GM12865 (cell line): Measurements from ENCODE around the gene WDR86.

Experiments used
- DNase-seq: peaks from one replicate; pipeline ENCODE4 v3.0.0; 2010; ENCODE audit warnings: low read depth
- H3K4me3 ChIP-seq: 2 replicates; pipeline ENCODE4 v1.5.1; 2011; ENCODE audit warnings: mild to moderate bottlenecking, low read depth, low read length, control low read depth
- TF ChIP-seq, protein P1 (sequence below): IDR thresholded peaks from 2 replicates; pipeline ENCODE4 v1.5.1; 2011; ENCODE audit warnings: low read length, control low read depth, low read depth, inconsistent platforms; ENCODE audit not compliant: insufficient read depth; ENCODE audit errors: missing control alignments

WDR86 gene

DNA sequence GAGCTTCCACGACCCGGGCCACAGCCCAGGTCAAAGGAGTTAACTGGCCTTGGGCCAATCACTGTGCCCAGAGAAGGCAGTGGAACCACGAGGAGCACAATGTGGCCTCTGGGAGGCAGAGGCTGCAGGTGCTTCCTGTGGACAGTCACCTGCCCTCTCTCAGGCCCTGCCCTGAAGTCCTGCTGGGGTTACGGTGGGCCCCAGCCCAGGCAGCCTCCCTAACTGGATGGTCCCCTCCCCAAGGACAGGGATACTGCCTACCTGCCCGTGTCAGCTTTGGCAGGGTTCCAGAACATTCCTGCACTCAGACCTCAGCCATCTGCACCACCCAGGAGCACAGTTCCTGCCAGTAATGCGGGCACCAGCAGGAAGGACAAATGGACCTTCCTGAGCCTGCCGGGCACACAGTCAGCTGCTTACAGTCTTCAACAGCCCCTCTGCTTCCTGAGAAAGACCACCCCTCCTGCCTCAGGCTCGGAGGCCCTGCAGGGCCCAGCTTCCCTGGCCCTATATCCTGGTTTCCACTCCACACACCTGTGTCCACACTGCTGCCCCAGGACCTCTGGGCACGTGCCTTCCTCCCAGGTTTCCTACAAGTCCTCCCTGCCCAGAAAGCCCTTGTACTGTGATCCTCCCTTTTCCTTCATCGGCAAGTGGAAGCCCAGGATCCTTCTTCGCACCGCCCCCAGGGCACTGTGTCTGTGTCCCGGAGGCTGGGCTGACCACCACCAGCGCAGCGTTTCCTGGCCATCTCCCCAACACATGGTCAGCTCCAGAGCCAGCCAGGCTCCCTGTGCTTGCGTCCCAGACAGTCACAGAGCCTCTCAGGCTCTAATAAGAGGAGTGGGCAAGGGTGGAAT is 23.3 kb downstream of the WDR86 start:
- TF ChIP-seq, protein P1, sequence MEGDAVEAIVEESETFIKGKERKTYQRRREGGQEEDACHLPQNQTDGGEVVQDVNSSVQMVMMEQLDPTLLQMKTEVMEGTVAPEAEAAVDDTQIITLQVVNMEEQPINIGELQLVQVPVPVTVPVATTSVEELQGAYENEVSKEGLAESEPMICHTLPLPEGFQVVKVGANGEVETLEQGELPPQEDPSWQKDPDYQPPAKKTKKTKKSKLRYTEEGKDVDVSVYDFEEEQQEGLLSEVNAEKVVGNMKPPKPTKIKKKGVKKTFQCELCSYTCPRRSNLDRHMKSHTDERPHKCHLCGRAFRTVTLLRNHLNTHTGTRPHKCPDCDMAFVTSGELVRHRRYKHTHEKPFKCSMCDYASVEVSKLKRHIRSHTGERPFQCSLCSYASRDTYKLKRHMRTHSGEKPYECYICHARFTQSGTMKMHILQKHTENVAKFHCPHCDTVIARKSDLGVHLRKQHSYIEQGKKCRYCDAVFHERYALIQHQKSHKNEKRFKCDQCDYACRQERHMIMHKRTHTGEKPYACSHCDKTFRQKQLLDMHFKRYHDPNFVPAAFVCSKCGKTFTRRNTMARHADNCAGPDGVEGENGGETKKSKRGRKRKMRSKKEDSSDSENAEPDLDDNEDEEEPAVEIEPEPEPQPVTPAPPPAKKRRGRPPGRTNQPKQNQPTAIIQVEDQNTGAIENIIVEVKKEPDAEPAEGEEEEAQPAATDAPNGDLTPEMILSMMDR, result no peak
- H3K4me3 ChIP-seq, result no peak overlapping the region
- no peak for DNase-seq

DNA sequence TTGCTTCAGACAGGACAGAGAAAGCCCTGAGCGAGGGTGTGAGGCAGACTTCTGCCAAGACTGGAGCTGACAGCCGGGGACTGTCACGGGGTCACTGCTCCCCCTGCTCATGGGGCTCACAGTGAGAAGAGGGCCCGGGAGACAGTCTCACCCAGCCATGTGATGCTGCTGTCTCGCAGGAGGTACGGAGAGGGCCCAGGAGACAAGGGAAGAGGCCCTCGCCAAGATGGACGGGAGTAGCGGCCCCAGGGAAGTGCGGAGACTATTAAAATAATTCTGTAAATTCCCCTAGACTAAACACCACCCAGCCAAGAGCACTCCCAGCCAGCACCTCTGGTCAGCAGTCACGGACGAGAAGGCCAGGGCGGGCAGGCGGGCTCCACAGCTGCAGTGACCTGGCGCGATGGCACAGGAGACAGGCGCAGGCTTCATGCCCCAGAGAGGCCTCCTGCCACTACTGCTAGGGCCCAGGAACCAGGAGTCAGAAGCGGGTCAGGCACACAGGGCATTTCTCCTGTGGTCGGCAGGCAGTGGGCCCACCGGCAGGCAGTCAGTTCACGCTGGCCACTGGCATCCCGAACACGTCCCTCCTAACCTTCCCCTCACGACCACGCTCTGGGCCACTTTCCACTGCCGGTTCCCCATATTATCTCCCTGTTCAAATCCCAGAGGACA is 24.1 kb downstream of the WDR86 start:
- TF ChIP-seq, protein P1, result no peak
- no peak overlapping the region for H3K4me3 ChIP-seq
- DNase-seq, result no peak

DNA sequence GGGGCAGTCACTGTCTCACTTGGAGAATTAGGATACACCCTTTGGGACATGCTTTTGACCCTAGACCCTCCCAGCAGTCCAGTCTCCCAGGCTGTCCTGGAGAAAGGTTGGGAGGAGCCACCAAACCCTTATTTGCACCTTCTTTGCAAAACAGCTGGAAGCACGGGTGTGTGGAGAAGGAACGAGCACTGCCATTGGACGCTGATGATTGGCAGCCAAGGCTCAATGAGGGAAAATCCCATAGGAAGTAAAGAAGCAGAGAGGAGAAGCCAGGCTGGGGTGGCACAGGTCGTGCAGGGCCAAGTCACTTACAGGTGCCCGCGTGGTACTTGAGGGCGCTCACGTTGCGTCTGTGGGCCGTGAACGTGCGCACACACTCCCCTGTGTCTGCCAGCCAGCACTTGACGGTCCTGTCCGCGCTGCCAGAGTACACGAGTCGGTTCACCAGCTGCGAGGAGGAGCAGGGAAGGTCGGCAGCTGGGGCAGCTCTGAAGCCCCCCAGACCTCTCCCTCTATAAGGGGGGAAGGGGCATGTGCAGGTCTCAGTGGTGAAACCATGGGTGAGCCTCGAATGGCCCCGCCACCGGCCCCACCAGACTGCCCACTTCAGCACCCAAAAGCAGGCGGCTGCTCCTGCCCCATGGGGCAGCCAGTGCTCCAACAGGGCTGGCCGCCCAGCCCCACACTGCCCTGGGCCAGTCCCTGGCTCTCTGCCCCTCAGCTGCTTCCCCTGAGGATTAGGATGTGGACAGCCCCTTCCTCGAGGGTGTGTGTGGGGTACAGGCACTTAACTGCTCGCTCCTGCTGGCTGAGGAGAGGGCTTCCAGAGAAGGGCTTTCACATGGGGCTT is 24.8 kb downstream of the WDR86 start:
- TF ChIP-seq, protein P1, result no peak
- no peak overlapping the region for H3K4me3 ChIP-seq
- DNase-seq, result no peak

DNA sequence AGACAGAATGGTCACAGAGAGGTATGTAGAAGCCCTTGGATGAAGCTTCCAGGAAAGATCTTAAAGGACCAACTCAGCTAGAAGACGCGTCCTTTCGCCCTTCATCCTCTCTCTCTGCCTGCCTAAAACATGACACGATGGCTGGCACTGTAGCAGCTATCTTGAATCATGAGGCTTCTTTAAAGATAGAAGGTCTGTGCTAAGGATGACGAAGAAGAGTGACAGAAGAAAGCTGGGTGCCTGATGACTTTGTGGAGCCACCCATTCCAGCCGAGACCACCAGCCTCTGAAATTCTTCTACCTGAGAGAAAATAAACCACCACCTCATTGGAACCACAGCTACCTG is 25.5 kb downstream of the WDR86 start:
- TF ChIP-seq, protein P1, result no peak
- H3K4me3 ChIP-seq, result no peak overlapping the region
- no peak for DNase-seq

DNA sequence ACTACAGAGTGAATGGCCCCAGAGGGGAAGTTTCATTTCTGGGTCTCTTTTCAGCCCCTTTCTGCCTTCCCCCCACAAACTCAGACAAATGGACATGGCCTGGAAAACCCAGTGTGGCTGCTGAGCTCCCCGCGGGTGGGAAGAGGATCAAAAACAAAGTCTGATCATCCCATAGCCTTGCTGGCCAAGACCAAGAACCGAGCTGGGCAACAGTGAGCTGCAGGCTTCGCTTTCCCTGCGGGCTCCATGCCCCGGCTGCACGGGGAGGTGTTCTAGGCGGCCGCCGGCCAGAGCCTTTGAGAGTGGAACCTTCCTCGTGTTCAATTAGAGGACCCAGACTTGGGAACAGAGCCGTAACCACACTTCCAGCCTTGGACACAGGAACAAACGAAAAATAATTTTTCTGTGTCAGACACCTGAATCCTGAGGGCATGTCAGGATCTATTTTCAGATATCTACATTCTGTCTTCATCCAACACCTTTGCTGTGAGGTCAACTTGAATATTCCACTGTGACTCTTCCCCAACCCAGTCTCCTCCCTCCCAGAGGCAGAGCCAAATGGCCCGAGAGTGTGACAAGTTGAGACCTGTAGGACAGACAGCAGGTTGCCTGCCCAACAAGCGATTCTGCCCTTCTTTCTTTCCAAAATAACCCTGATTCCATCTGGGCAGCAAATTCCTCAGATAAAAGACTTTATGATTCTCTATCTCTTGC is 26.0 kb downstream of the WDR86 start:
- no peak for DNase-seq
- TF ChIP-seq, protein P1, result no peak
- no peak overlapping the region for H3K4me3 ChIP-seq

DNA sequence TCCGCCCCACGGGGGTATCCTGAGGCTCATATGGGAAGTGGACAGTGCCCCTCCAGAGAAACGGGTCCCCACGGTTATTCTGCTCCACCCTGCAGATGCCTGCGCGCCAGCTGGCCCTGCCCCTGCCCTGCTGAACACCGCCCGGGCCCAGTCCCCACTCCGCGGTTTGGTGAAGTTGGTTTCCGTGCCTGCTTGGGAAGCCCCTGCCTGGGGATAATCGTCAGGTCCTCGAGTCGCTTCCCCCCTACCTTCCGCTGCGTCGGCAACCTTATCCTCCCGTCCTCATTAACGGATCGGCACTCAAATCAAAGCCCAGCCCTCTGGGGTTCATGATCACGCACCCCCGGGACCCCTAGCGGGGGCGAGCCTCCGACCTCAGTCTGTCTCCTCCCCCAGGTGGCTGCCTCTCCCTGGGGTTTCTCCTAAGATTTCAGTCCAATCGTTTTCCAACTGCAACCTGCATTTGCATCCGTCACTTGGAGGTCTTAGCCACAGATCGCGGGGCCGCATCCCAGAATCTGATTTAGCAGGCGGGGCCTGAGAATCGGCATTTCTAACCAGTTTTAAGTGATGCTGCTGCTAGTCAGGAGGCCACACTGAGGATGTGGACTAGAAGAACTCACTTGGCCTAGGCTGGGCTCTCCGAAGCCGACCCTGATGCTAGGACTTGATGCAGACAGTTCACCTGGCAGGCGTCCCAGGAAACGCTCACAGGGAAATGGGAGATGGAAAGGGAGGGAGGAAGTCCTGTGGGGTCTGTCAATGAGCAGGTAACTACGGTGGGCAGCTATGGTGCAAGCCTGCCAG is 27.6 kb downstream of the WDR86 start:
- DNase-seq, result no peak
- no peak overlapping the region for H3K4me3 ChIP-seq
- TF ChIP-seq, protein P1, result no peak
